Activated T-cell treated with anti-CD3 and anti-CD28 coated beads, Interleukin-2, amount 50 U/mL, for 4 hours (primary cell): ENCODE data around the gene ATP9B. TPM values are rescaled to one million over a fixed set of nuclear protein-coding genes. Genes with fewer than 3 reads are reported as not detected.

ENCODE experiments used
- ATAC-seq, 2 donors: fragments of 200-7000 bp; cut with Tn5 transposase; one replicate each; pipeline ENCODE4 v1.10.0; 2021
- DNase-seq: peaks from one replicate; pipeline ENCODE4 v3.0.0-alpha.2; 2020
- H3K27me3 Mint-ChIP-seq: one replicate; pipeline ENCODE4 v1.8.0; 2021; ENCODE audit warnings: low read depth, mixed read lengths
- H3K36me3 Mint-ChIP-seq: one replicate; pipeline ENCODE4 v1.8.0; 2022; ENCODE audit warnings: mixed read lengths; ENCODE audit not compliant: insufficient read depth
- H3K4me1 Mint-ChIP-seq: one replicate; pipeline ENCODE4 v1.8.0; 2021; ENCODE audit warnings: low read depth, mixed read lengths
- H3K4me3 Mint-ChIP-seq: one replicate; pipeline ENCODE4 v1.8.0; 2021; ENCODE audit warnings: mild to moderate bottlenecking, moderate library complexity, mixed read lengths
- H3K9me3 Mint-ChIP-seq: one replicate; pipeline ENCODE4 v1.8.0; 2021; ENCODE audit warnings: mixed read lengths
- total RNA-seq, 3 donors: library from RNA; stranded (reverse); gene quantifications; one replicate each; pipeline ENCODE4 v1.2.1, GENCODE V29; 2021

Gene ATP9B
- total RNA-seq, 3 donors from 2014 or later: 16.3 to 21.6 (median 20.2) TPM

DNA sequence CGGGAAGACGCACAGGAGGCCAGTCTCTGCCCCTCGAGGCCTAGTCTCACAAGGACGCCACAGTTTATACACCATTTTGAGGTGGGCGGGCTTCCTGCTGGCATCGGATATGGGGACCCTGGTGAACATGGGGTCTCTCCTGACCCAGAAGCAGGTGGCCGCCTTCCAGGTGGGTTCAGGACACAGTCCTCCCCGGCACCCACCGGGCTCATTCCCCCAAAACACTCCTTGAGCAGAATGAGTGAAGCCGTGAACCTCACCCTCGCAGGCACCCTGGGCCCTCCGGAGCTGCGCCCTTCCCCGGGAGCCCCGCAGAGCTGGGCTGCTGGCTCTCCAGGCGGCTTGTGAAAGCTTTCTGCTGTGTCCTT is 333.0 kb downstream of the ATP9B start:
- DNase-seq (no peak), ATAC-seq (no peak)
- Mint-ChIP-seq H3K4me3 (peak overlapping the region; percentile 85), H3K27me3 (no peaks in the 10 kb centered on the region), H3K36me3 (peaks cover 9% of the 10 kb centered on the region), H3K4me1 (peaks cover 70% of the 10 kb centered on the region), H3K9me3 (no peaks in the 10 kb centered on the region)

DNA sequence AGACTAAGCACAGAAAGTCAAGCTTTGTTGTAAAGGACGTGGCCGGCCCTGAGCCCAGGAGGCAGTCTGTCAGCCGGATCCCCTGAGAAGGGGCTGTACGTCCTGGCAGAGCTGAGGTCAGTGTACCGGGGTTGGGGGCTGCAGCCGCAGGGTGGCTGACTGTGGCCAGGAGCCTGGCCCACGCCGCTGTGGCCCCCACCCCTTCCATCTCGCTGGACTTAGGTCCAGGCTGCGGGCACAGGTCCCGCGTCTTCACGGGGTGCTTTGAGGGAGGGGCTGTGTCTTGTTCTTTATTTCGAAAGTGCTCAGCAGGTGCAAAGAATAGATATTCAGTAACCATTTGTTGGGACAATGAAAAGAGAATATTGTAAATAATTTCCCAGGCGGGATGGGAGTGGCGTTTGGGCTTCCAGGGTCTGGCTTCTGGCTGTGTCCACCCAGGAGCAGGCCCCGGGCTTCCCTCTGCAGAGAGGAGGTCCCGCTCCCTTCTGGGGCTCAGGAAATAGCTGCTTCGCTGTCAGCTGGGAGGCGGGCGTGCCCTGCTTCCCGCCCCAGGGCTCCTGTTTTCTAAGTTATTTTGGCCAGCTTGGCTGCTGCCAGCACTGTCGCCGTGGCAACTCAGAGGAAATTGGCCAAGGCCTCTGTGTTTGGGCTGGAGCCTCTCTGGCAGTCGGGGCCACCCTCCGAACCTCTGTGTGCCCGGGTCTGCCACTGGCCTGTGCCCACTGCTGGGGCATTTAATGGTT is 334.0 kb downstream of the ATP9B start:
- DNase-seq (no peak), ATAC-seq (no peak)
- Mint-ChIP-seq H3K4me1 (peaks cover 73% of the 10 kb centered on the region), H3K36me3 (peaks cover 14% of the 10 kb centered on the region), H3K4me3 (peak overlapping the region; percentile 85), H3K9me3 (no peaks in the 10 kb centered on the region), H3K27me3 (no peaks in the 10 kb centered on the region)

DNA sequence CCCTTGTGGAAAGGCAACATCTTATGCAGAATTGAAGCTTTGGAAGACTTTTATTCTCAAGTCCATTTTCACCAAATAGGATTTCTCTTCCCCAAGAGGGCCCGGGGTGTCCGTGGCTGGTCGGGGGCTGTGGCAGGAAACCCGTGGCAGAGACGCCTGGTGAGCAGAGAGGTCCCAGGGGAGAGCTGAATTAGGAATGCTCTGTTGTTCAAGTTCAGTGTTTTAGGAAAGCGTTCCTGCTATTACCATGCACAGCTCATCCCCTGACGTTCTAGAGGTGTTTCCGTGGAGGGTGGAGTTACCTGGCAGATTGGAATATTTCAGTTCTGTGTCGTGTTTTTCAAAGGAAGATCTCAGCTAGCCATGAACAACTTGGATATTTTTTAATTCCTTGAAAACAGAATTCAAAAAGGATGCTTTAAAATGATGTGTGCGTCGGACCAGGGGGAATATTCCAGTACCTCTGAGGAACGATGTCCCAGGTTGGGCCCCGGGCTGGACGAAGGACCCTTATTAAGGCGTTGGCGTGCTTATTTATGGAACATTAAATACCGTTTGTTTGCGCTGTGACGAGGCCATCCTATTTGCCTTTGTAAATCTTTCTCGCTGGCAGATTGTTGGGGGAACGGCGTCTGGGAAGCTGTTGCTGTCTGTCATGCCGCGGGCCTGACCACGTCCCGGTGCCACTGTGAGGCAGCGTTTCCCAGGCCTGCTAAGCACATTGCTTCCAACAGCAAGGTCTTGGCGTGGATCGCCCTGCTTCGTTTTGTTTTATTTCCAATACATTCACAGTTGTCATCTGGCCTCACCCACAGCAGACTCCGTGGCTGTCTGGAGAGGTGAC is 334.8 kb downstream of the ATP9B start:
- DNase-seq: no peak

GRCh38 chr18:79404567-79404910 is 335.3 kb downstream of the ATP9B start:
- no peaks in the 10 kb centered on the region for H3K9me3 Mint-ChIP-seq
- DNase-seq (no peak), ATAC-seq (no peak)
- H3K27me3 Mint-ChIP-seq: no peaks in the 10 kb centered on the region
- peak overlapping the region; percentile 85 for H3K4me3 Mint-ChIP-seq
- H3K4me1 Mint-ChIP-seq: peaks cover 64% of the 10 kb centered on the region
- H3K36me3 Mint-ChIP-seq: peaks cover 12% of the 10 kb centered on the region

More for the DNA sequence above, 334.8 kb downstream of the ATP9B start:
- H3K36me3 Mint-ChIP-seq: peaks cover 13% of the 10 kb centered on the region
- peaks cover 66% of the 10 kb centered on the region for H3K4me1 Mint-ChIP-seq
- H3K4me3 Mint-ChIP-seq: peak overlapping the region; percentile 85
- H3K9me3 Mint-ChIP-seq: no peaks in the 10 kb centered on the region
- no peaks in the 10 kb centered on the region for H3K27me3 Mint-ChIP-seq
- ATAC-seq: no peak

GRCh38 chr18:79405019-79405780 is 336.0 kb downstream of the ATP9B start:
- Mint-ChIP-seq H3K4me1 (peaks cover 64% of the 10 kb centered on the region), H3K4me3 (peak overlapping the region; percentile 85), H3K36me3 (peaks cover 12% of the 10 kb centered on the region), H3K27me3 (no peaks in the 10 kb centered on the region), H3K9me3 (no peaks in the 10 kb centered on the region)
- DNase-seq (peak; percentile 41), ATAC-seq (peak; percentile 20 to 23)

GRCh38 chr18:79405781-79406575 is 336.8 kb downstream of the ATP9B start:
- Mint-ChIP-seq H3K27me3 (no peaks in the 10 kb centered on the region), H3K4me1 (peaks cover 63% of the 10 kb centered on the region), H3K9me3 (no peaks in the 10 kb centered on the region), H3K4me3 (peak overlapping the region; percentile 85), H3K36me3 (peaks cover 12% of the 10 kb centered on the region)
- ATAC-seq: peak; percentile 62 to 72
- DNase-seq: peak; percentile 76

- H3K27me3 Mint-ChIP-seq: no peaks in the 10 kb centered on the region
- DNase-seq: no peak
- H3K4me1 Mint-ChIP-seq: peaks cover 56% of the 10 kb centered on the region
- no peak for ATAC-seq
- H3K36me3 Mint-ChIP-seq: peaks cover 13% of the 10 kb centered on the region
- H3K9me3 Mint-ChIP-seq: no peaks in the 10 kb centered on the region
- H3K4me3 Mint-ChIP-seq: no peak overlapping the region
Observed at GRCh38 chr18:79406708-79407107, 337.5 kb downstream of the ATP9B start.

DNA sequence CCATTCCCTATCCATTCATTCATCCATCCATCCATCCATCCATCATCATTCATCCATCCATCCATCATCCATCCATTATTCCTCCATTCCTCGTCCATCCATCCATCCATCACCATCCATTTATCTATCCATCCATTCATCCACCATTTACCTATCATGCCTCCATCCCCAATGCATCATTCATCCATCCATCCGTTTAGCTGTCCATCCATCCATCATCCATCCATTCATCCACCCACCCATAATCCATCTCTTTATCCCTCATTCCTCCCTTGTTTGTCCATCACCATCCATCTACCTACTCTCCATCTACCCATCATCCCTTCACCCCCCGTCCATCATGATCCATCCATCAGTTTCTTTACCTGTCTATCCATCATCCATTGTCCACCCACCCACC is 340.1 kb downstream of the ATP9B start:
- H3K4me1 Mint-ChIP-seq: peaks cover 38% of the 10 kb centered on the region
- H3K36me3 Mint-ChIP-seq: peaks cover 19% of the 10 kb centered on the region
- DNase-seq (no peak), ATAC-seq (no peak)
- no peaks in the 10 kb centered on the region for H3K27me3 Mint-ChIP-seq
- H3K4me3 Mint-ChIP-seq: no peak overlapping the region
- H3K9me3 Mint-ChIP-seq: no peaks in the 10 kb centered on the region

DNA sequence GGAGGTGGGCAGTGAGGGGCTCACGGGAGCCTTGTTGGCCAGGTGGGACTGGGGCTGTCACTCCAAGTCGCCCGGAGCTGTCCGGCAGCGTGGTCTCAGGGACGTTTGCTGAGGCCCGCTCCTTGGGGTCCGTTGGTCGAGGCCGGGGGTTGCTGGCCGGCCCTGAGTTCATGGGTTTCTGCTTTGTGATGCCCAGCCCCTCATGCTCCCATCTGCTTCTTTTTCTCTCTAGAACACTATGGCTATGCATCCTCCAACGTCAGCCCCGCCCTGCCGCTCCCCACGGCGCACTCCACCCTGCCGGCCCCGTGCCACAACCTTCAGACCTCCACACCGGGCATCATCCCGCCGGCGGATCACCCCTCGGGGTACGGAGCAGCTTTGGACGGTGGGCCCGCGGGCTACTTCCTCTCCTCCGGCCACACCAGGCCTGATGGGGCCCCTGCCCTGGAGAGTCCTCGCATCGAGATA is 341.0 kb downstream of the ATP9B start:
- no peak for ATAC-seq
- DNase-seq: no peak
- Mint-ChIP-seq H3K36me3 (peaks cover 21% of the 10 kb centered on the region), H3K4me1 (peaks cover 32% of the 10 kb centered on the region), H3K27me3 (no peaks in the 10 kb centered on the region), H3K4me3 (no peak overlapping the region), H3K9me3 (no peaks in the 10 kb centered on the region)

DNA sequence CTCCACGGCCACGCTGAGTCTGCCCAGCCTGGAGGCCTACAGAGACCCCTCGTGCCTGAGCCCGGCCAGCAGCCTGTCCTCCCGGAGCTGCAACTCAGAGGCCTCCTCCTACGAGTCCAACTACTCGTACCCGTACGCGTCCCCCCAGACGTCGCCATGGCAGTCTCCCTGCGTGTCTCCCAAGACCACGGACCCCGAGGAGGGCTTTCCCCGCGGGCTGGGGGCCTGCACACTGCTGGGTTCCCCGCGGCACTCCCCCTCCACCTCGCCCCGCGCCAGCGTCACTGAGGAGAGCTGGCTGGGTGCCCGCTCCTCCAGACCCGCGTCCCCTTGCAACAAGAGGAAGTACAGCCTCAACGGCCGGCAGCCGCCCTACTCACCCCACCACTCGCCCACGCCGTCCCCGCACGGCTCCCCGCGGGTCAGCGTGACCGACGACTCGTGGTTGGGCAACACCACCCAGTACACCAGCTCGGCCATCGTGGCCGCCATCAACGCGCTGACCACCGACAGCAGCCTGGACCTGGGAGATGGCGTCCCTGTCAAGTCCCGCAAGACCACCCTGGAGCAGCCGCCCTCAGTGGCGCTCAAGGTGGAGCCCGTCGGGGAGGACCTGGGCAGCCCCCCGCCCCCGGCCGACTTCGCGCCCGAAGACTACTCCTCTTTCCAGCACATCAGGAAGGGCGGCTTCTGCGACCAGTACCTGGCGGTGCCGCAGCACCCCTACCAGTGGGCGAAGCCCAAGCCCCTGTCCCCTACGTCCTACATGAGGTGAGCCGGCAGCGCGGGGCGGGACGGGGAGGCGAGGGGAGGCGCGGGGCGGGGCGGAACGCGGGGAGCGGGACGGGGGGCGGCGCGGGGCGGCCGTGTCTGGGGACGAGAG is 341.8 kb downstream of the ATP9B start:
- H3K9me3 Mint-ChIP-seq: no peaks in the 10 kb centered on the region
- peaks cover 21% of the 10 kb centered on the region for H3K36me3 Mint-ChIP-seq
- no peaks in the 10 kb centered on the region for H3K27me3 Mint-ChIP-seq
- peaks cover 25% of the 10 kb centered on the region for H3K4me1 Mint-ChIP-seq
- H3K4me3 Mint-ChIP-seq: no peak overlapping the region
- DNase-seq (no peak), ATAC-seq (no peak)

GRCh38 chr18:79411614-79412526 is 342.7 kb downstream of the ATP9B start:
- Mint-ChIP-seq H3K4me1 (peaks cover 22% of the 10 kb centered on the region), H3K4me3 (no peak overlapping the region), H3K36me3 (peaks cover 21% of the 10 kb centered on the region), H3K27me3 (no peaks in the 10 kb centered on the region), H3K9me3 (no peaks in the 10 kb centered on the region)
- no peak for DNase-seq
- no peak for ATAC-seq

DNA sequence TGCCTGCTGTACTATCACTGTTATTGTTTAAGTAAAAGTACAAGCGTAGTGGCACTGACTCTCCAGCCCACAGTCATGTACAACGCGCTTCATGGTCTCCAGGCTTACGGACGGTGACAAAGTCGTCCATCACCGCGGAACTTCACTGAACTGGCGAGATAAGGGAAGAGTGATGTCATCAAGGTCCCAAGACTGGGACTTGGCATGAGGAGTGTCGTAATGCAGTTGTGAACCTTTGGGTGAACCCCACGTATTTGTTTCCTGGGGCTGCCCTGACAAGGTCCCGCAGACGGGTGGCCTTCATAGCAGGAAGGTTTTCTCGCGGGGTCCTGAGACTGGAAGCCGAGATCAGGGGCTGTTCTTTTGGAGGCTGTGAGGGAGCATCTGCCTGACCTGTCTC is 343.8 kb downstream of the ATP9B start:
- no peak for DNase-seq
- H3K9me3 Mint-ChIP-seq: no peaks in the 10 kb centered on the region
- no peak overlapping the region for H3K4me3 Mint-ChIP-seq
- H3K4me1 Mint-ChIP-seq: peaks cover 16% of the 10 kb centered on the region
- ATAC-seq: no peak
- no peaks in the 10 kb centered on the region for H3K27me3 Mint-ChIP-seq
- H3K36me3 Mint-ChIP-seq: peaks cover 16% of the 10 kb centered on the region
